Hepatocyte (in vitro differentiated cells): Measurements from ENCODE around the gene KCNQ1.

Source experiments
- EZH2 ChIP-seq: fragments of 200-600 bp; sonication (generic); IDR thresholded peaks from 2 replicates; pipeline ENCODE4 v1.6.1; 2016; ENCODE audit warnings: antibody characterized with exemption, mild to moderate bottlenecking, borderline replicate concordance
- EZH2phosphoT487 ChIP-seq: fragments of 200-600 bp; sonication (generic); IDR thresholded peaks from one replicate; pipeline ENCODE4 v1.6.1; 2018; ENCODE audit warnings: antibody characterized with exemption, mild to moderate bottlenecking, low read depth, moderate library complexity; ENCODE audit not compliant: unreplicated experiment, severe bottlenecking
- TF ChIP-seq, protein P1 (sequence below): fragments of 200-600 bp; sonication (generic); IDR thresholded peaks from 2 replicates; pipeline ENCODE4 v1.5.1; 2016; ENCODE audit warnings: antibody characterized with exemption, mild to moderate bottlenecking; ENCODE audit not compliant: poor library complexity

DNA sequence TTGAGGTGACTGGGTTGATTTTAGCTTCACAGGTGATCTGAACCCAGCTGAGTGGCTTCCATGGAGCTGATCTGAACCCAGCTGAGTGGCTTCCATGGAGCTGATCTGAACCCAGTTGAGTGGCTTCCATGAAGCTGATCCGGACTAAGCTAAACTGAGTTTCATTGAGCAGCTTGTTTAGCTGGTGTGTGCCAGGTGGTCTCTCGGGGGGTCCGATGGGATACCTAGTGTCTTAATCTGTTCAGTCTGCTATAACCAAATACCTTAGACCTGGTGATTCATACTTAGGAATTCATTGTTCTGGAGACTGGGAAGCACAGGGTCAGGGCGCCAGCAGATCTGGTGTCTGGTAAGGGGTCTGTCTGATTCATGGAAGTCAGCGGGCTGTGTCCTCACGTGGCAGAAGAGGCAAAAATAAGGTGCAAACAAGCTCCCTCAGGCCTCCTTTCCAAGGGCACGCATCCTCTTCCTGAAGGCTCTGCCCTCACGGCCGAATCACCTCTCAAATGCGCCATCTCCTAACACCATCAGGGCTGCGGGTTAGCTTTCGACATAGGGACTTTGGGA is 307.5 kb downstream of the KCNQ1 start:
- TF ChIP-seq, protein P1, sequence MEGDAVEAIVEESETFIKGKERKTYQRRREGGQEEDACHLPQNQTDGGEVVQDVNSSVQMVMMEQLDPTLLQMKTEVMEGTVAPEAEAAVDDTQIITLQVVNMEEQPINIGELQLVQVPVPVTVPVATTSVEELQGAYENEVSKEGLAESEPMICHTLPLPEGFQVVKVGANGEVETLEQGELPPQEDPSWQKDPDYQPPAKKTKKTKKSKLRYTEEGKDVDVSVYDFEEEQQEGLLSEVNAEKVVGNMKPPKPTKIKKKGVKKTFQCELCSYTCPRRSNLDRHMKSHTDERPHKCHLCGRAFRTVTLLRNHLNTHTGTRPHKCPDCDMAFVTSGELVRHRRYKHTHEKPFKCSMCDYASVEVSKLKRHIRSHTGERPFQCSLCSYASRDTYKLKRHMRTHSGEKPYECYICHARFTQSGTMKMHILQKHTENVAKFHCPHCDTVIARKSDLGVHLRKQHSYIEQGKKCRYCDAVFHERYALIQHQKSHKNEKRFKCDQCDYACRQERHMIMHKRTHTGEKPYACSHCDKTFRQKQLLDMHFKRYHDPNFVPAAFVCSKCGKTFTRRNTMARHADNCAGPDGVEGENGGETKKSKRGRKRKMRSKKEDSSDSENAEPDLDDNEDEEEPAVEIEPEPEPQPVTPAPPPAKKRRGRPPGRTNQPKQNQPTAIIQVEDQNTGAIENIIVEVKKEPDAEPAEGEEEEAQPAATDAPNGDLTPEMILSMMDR: no peak
- TF ChIP-seq EZH2phosphoT487: no peak
- no peak for TF ChIP-seq EZH2
